ENCODE results near the gene GARNL3. TPM values are rescaled to one million over a fixed set of nuclear protein-coding genes. Genes with fewer than 3 reads are reported as not detected.

The GARNL3 gene
- total RNA-seq, 1 donor from 2014 or later: 76.4 TPM

Other genes with a start within 250 kb of the GARNL3 start
- gene ANGPTL2, start 142.1 kb upstream of the GARNL3 start, total RNA-seq: 2.7 TPM
- 9.2 TPM for gene SLC2A8, start 132.4 kb downstream of the GARNL3 start, total RNA-seq
- 12.8 TPM for gene ZNF79, start 159.6 kb downstream of the GARNL3 start, total RNA-seq
- 798 TPM for gene RPL12, start 186.6 kb downstream of the GARNL3 start, total RNA-seq
- 23.7 TPM for gene LRSAM1, start 186.7 kb downstream of the GARNL3 start, total RNA-seq

All from occipital lobe (tissue), 1 donor.